WTC11 (cell line): ENCODE data around the gene TMEM225B. TPM values are rescaled to one million over a fixed set of nuclear protein-coding genes. Genes with fewer than 3 reads are reported as not detected.

Source experiments
- ATAC-seq: fragments of 200-7000 bp; cut with Tn5 transposase; 2 replicates; pipeline ENCODE4 v1.10.0; 2021; ENCODE audit warnings: mild to moderate bottlenecking, moderate library complexity
- CTCF ChIA-PET: fragments of 300-600 bp; sonication (Branson Sonifier 250); formaldehyde crosslinking; loops from one replicate; lab custom pipeline; 2021; ENCODE audit warnings: antibody characterized with exemption; lab: Charles Lee
- POLR2A ChIA-PET: fragments of 350-600 bp; sonication (Branson Sonifier 250); formaldehyde crosslinking; loops from one replicate; lab custom pipeline; 2021; ENCODE audit warnings: antibody characterized with exemption; lab: Charles Lee
- DNase-seq: peaks from one replicate; pipeline ENCODE4 v3.0.0; 2021; ENCODE audit warnings: low spot score
- H3K27ac Mint-ChIP-seq: 2 replicates; pipeline ENCODE4 v1.8.0; 2021; ENCODE audit warnings: mixed read lengths
- H3K27me3 Mint-ChIP-seq: 2 replicates; pipeline ENCODE4 v1.8.0; 2021; ENCODE audit warnings: low read depth, mild to moderate bottlenecking, moderate library complexity, mixed read lengths
- H3K36me3 Mint-ChIP-seq: 2 replicates; pipeline ENCODE4 v1.8.0; 2021; ENCODE audit warnings: mixed read lengths
- H3K4me1 Mint-ChIP-seq: 2 replicates; pipeline ENCODE4 v1.8.0; 2022; ENCODE audit warnings: mixed read lengths
- H3K4me3 Mint-ChIP-seq: 2 replicates; pipeline ENCODE4 v1.8.0; 2021; ENCODE audit warnings: mild to moderate bottlenecking, moderate library complexity, mixed read lengths
- H3K9me3 Mint-ChIP-seq: 2 replicates; pipeline ENCODE4 v1.8.0; 2021; ENCODE audit warnings: mixed read lengths
- ATF3 ChIP-seq: sonication (generic); formaldehyde crosslinking; conservative IDR thresholded peaks from 2 replicates; pipeline ENCODE4 v1.8.1; 2022; ENCODE audit warnings: mild to moderate bottlenecking, missing genetic modification reagents
- ETV6 ChIP-seq: sonication (generic); formaldehyde crosslinking; IDR thresholded peaks from 2 replicates; pipeline ENCODE4 v1.8.1; 2022; ENCODE audit warnings: mild to moderate bottlenecking, missing genetic modification reagents
- FOXJ3 ChIP-seq: sonication (generic); formaldehyde crosslinking; IDR thresholded peaks from 2 replicates; pipeline ENCODE4 v1.9.0; 2021; ENCODE audit warnings: missing genetic modification reagents, mild to moderate bottlenecking, borderline replicate concordance
- IRF1 ChIP-seq: sonication (generic); formaldehyde crosslinking; IDR thresholded peaks from 2 replicates; pipeline ENCODE4 v1.8.0; 2023; ENCODE audit warnings: missing genetic modification reagents
- MXD4 ChIP-seq: fragments of 250-450 bp; sonication (Bioruptor Pico); IDR thresholded peaks from 2 replicates; pipeline ENCODE4 v1.8.0; 2021; ENCODE audit warnings: mild to moderate bottlenecking, moderate library complexity, borderline replicate concordance
- NFATC4 ChIP-seq: fragments of 250-450 bp; sonication (Bioruptor Pico); IDR thresholded peaks from 2 replicates; pipeline ENCODE4 v1.9.0; 2021; ENCODE audit warnings: mild to moderate bottlenecking
- PREB ChIP-seq: sonication (generic); formaldehyde crosslinking; IDR thresholded peaks from 2 replicates; pipeline ENCODE4 v1.8.1; 2022; ENCODE audit warnings: mild to moderate bottlenecking, missing genetic modification reagents, moderate library complexity, borderline replicate concordance
- PRRX2 ChIP-seq: fragments of 250-450 bp; sonication (Bioruptor Pico); IDR thresholded peaks from 2 replicates; pipeline ENCODE4 v1.8.0; 2021; ENCODE audit warnings: mild to moderate bottlenecking
- SMAD4 ChIP-seq: sonication (generic); formaldehyde crosslinking; IDR thresholded peaks from 2 replicates; pipeline ENCODE4 v1.8.0; 2022; ENCODE audit warnings: mild to moderate bottlenecking, missing genetic modification reagents
- SP1 ChIP-seq: sonication (generic); formaldehyde crosslinking; conservative IDR thresholded peaks from 2 replicates; pipeline ENCODE4 v1.8.1; 2022; ENCODE audit warnings: missing genetic modification reagents
- ZNF232 ChIP-seq: sonication (generic); formaldehyde crosslinking; IDR thresholded peaks from 2 replicates; pipeline ENCODE4 v1.8.0; 2022; ENCODE audit warnings: mild to moderate bottlenecking, missing genetic modification reagents
- ZNF281 ChIP-seq: sonication (generic); formaldehyde crosslinking; IDR thresholded peaks from 2 replicates; pipeline ENCODE4 v1.8.0; 2023; ENCODE audit warnings: mild to moderate bottlenecking, missing genetic modification reagents
- ZNF317 ChIP-seq: sonication (generic); formaldehyde crosslinking; IDR thresholded peaks from 2 replicates; pipeline ENCODE4 v1.8.1; 2023; ENCODE audit warnings: low read depth, mild to moderate bottlenecking, moderate library complexity, missing genetic modification reagents, borderline replicate concordance
- ZNF512 ChIP-seq: sonication (generic); formaldehyde crosslinking; IDR thresholded peaks from 2 replicates; pipeline ENCODE4 v1.8.1; 2022; ENCODE audit warnings: missing genetic modification reagents, borderline replicate concordance
- ZSCAN18 ChIP-seq: fragments of 250-450 bp; sonication (Bioruptor Pico); IDR thresholded peaks from 2 replicates; pipeline ENCODE4 v2.1.2; 2022; ENCODE audit warnings: mild to moderate bottlenecking, moderate library complexity
- total RNA-seq: library from RNA; stranded (reverse); gene quantifications from 3 replicates; pipeline ENCODE4 v1.2.3, GENCODE V29; 2021

The TMEM225B gene
- total RNA-seq, 1 experiment from 2014 or later: 0.81 TPM

GRCh38 chr7:99559175-99559915 lies 38.7 kb upstream of the TMEM225B start (continued):
- 0 out of 2 replicates have a peak, but pooled peaks have one; percentile 0 for TF ChIP-seq PREB (CRISPR knock-in tag)
- TF ChIP-seq ZSCAN18 (CRISPR knock-in tag): no peak
- no peak for TF ChIP-seq ZNF281 (CRISPR knock-in tag)
- TF ChIP-seq SP1 (CRISPR knock-in tag): no peak
- no peak for TF ChIP-seq ETV6 (CRISPR knock-in tag)
- TF ChIP-seq ZNF317: no peak
- TF ChIP-seq MXD4: no peak
- TF ChIP-seq NFATC4 (CRISPR knock-in tag): no peak
- no peak for TF ChIP-seq ZNF232 (CRISPR knock-in tag)

- H3K36me3 Mint-ChIP-seq: peaks cover 51% of the 10 kb centered on the region
- H3K9me3 Mint-ChIP-seq: no peaks in the 10 kb centered on the region
- ATAC-seq (no peak), DNase-seq (no peak)
- H3K4me1 Mint-ChIP-seq: peaks cover 11% of the 10 kb centered on the region
- no peaks in the 10 kb centered on the region for H3K27me3 Mint-ChIP-seq
- H3K4me3 Mint-ChIP-seq: peak overlapping the region; percentile 98; the same call in 1 of the 2 replicates
- no peak for TF ChIP-seq ATF3 (CRISPR knock-in tag)
- TF ChIP-seq FOXJ3: no peak
- no peak for TF ChIP-seq ZNF512 (CRISPR knock-in tag)
- TF ChIP-seq SP1 (CRISPR knock-in tag): no peak
- no peak for TF ChIP-seq SMAD4 (CRISPR knock-in tag)
- no peak for TF ChIP-seq IRF1
- TF ChIP-seq PRRX2 (CRISPR knock-in tag): no peak
- TF ChIP-seq ETV6 (CRISPR knock-in tag): no peak
- TF ChIP-seq, all 79 proteins: peak for 0
- H3K27ac Mint-ChIP-seq: peak overlapping the region; percentile 66; the same call in 1 of the 2 replicates
- ChIA-PET POLR2A (no interaction called here), CTCF (no interaction called here)
These were observed 37.0 kb upstream of the TMEM225B start for GRCh38 chr7:99560834-99561736.
